GM21619 (cell line): Measurements from ENCODE around the gene PLAAT5.
"Not testable (repeated sequence)": the region's sequence is repeated elsewhere in the genome, so short reads cannot be mapped to it uniquely, and the experiment has no call there.

Source experiments
- ATAC-seq: cut with Tn5 transposase; IDR thresholded peaks from one replicate; pipeline ENCODE4 v1.9.1; 2021; ENCODE audit not compliant: unreplicated experiment

PLAAT5 gene, protein sequence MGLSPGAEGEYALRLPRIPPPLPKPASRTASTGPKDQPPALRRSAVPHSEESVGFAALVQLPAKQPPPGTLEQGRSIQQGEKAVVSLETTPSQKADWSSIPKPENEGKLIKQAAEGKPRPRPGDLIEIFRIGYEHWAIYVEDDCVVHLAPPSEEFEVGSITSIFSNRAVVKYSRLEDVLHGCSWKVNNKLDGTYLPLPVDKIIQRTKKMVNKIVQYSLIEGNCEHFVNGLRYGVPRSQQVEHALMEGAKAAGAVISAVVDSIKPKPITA

GRCh38 chr11:63490551-63491239 lies at the start of gene PLAAT5:
PLAAT5 (minus strand) TSS chr11:63491167; CDS start chr11:63491034, 133 bp downstream.
- no peak for ATAC-seq

DNA sequence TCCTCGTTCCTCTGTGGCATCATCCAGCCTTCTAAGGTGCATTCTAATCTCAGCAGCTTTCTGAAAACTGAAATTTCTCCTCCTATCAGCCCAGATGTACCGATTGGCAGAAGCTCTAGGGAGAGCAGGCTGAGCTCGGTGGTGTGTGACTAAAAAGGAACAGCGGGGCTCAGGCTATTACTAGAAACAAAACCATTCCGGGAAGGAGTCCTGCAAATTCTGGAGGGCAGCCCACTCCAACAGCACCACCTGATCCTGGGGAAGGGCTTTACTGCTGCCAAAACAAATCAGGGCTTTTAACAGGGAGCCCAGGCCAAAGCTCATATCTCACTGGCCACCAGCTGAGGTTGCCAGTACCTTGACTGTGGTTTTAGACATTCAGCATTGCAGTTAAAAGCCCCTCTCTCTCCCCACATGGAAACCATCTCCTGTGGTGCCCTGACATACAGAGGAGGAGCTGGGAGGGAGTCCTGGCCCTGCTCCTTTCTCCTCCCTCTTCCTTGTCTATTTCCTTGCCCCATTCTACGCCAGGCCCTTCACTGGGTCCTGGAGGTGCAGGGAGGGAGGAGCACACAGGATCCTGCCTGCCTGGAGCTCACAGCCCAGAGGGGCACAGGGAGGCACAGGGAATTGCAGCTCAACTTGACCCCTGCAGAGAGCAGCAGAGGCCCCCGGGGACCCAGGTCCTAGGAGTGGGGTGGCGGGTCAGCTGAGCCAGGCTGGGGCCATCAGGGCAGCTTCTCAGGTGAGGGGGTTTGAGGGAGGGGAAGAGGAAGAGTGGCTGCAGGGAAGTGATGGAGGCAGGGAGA lies 46.5 kb upstream of the PLAAT5 start:
- ATAC-seq: no peak

DNA sequence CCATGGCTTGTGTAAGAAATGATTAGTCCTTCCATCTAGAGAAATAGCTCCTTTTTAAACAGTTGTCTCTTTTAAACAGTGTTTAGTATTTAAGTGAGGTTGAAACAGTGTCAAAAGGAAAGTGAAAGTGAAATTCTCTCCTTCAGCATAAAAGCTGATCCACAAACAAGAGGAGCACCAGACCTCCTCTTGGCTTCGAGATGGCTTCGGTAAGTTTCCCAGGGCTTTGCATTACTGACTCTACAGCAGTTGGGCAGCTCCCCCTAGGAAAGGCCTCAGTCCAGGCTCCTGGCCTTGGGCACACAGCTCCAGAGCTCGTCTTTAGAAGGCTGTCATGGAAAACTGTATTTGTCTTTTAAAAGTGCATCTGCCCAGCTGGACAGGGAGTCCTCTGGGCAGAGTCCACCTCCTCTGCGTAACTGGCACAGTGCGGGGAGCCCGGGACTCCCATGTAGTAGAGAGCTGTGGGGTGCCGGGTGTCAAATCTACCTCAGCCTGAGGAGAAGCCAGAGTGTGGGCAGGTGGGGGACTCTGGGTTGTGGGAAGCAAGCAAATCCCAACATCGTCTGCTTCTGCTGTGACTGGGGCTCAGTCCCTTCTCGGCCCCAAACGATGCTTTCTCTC lies 45.8 kb upstream of the PLAAT5 start, which contains the start of gene PLAAT4:
PLAAT4 (plus strand) TSS at position 140 of the 624 bp plus-strand sequence; CDS start at position 201, 61 bp downstream.
- ATAC-seq: no peak

- ATAC-seq: no peak
Observed at GRCh38 chr11:63535734-63536133, 44.8 kb upstream of the PLAAT5 start.

DNA sequence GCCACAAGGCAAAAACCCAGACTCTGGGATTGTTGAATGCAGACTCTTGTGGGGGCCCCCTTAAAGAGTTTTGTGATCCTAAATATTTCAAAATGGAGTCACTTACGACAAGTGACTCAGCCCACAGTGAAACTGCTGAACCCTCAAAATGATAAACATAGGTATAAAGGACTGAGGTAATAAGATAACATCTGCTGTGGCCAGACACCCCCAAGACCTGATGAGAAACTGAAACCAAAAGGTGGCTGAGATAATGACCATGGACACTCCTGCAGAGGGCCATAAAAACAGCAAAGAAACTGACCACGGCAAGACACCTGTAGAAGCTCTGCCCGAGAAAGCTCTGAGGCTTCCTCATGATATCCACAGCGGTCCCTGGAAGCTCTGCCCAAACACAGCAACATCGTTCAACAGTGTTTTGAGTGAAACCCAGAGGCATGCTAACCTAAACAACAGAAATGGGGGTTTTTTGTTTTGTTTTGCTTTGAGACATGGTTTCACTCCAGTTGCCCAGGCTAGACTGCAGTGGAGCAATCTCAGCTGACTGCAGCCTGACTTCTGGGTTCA lies 44.0 kb upstream of the PLAAT5 start:
- ATAC-seq: peak; percentile 39

DNA sequence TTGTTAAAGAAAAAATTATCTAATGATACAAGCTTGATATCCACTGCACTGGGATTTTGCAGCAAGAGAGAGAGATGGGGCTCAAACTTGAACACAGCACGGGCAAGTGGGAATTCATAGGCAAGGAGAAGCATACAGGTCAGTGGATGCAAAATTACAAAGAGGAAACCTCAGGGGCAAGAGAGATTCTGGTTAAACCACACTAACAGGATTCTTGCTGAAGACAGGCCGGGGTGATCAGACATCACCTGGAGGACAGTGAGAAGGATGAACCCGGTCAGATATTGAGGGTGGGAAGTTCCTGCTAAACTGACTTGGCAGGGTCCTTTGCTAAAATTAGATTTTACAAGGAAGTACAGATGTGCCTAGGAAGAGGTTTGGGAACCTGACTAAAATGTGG lies 43.1 kb upstream of the PLAAT5 start:
- no peak for ATAC-seq

DNA sequence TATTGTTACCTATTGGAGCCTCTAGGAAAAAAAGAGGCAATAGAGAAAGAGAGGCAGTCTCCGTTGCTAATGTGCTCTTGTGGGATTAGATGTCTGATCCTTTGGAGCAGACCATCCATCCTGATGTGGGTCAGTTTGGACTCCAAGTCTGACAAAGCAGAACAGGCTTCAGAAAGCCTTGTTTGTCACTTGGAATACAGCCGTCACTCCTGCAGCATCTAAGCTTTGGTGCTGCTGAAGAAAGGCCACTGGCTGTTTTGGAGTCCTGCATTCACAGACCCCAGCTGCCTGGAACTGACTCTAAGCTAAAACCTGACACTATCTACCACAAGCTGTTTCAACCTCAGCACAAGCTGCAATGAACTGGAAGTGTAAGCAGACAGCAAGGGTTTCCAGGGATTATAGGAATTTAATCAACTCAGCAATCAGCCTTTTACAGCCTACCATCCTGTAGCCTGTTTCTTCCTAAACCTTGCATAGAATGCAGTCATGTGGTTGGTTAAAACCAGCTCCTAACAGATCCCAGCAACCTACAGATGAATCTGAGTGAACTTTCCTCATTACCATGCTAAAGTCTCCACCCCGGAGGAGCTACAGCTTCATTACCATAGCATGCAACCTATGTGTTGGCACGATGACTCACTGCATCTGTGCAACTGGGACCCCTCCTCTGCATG lies 42.0 kb upstream of the PLAAT5 start:
- ATAC-seq: no peak

DNA sequence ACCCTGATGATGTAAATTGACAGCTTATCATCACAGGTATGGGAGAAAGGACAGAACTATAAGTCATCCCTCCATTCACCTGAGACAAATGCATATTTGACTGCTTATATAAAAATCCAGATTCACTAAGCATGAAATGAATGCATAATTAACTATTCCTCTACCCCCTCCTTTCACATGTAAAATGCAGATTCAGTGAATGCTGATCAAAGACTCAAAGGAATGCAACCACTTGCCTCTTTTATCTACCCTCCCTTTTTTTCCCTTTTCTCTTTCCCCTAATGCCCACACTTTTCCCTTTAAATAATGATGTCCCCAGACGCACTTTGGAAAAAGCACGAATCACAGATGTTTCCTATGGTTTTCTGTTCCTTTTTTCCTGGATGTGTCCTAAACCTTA lies 41.1 kb upstream of the PLAAT5 start:
- ATAC-seq: no peak

DNA sequence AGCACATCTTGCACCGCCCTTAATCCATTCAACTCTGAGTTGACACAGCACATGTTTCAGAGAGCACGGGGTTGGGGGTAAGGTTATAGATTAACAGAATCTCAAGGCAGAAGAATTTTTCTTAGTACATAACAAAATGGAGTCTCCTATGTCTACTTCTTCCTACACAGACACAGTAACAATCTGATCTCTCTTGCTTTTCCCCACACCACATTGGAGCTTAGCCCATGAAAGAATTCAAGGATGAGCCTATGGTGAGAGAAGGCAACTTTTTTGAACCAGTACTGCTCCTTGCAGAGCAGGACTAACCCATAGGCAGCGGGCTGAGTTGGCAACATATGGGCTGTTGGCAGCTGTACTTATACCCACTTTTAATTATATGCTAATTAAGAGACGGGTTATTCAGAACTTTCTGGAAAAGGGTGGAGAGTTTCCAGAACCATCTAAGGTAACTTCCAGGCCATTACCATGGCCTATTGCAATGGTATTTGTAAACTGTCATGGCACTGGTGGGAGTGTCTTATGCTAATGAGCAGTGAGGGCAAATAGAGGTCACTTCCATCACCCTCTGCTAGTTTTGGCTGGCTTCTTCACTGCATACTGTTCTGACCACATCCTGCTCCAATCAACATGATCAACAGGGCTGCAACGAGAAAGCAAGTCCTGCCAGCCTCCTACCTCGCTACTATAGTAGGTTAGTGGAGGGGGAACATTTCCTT lies 40.3 kb upstream of the PLAAT5 start:
- ATAC-seq: peak; percentile 83

GRCh38 chr11:63530021-63530420 lies 39.1 kb upstream of the PLAAT5 start:
- ATAC-seq: no peak

GRCh38 chr11:63529373-63529772 lies 38.4 kb upstream of the PLAAT5 start:
- not testable (repeated sequence) for ATAC-seq

DNA sequence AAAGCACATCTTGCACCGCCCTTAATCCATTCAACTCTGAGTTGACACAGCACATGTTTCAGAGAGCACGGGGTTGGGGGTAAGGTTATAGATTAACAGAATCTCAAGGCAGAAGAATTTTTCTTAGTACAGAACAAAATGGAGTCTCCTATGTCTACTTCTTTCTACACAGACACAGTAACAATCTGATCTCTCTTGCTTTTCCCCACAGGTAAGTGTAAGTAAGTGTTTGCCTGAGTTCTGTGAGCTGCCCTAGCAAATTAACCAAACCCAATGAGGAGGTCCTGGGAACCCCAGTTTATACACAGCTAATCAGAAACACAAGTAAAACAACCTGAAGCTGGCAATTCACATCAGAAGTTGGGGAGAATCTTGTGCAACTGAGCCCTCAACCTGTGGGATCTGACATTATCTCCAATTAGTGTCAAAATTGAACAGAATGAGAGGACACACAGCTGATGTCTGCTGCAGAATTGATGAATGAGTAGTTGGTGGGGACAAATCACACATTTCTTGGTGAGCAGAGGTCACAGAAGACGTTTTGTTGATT lies 37.8 kb upstream of the PLAAT5 start:
- not testable (repeated sequence) for ATAC-seq

- ATAC-seq: not testable (repeated sequence)
Observed at GRCh38 chr11:63528156-63528555, 37.2 kb upstream of the PLAAT5 start.

GRCh38 chr11:63527667-63528066 lies 36.7 kb upstream of the PLAAT5 start:
- no peak for ATAC-seq

DNA sequence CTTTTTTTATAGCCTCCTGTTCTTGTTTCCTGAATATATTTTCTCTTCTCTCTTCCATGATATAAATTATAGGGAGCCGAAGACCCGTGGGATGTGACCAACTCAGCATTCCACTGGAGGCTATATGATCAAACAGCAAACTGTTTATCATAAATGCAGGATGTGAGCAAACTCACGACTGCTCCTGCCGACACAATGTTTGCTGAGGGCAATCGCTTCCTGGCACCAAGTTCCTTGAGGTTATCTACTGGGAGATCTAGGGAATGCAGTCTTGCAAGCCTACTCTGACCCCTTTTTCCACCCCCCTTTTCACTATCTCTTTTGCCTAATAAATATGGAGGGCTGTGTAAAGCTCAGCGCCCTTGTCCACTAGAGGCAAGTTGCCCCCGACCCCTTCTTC lies 32.2 kb upstream of the PLAAT5 start:
- no peak for ATAC-seq

DNA sequence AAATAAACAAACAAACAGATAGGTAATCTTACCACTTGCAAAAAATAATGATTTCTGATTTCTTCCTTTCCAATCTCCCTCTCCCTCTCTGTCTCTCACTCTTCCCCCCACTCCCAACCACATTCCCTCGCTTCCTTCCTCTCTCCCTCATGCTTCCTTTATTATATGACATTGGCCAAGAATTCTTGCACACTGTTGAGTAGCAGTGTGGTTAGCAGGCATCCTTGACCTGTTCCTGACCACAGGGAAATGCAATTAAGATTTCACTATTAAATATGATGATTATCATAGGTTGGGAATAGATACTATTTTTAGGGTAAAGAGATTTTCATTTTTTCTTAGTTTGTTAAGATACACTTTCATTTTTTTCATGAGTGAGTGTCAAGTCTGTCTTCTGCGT lies 30.9 kb upstream of the PLAAT5 start:
- ATAC-seq: no peak

- no peak for ATAC-seq
Observed at GRCh38 chr11:63520606-63521170, 29.7 kb upstream of the PLAAT5 start.

DNA sequence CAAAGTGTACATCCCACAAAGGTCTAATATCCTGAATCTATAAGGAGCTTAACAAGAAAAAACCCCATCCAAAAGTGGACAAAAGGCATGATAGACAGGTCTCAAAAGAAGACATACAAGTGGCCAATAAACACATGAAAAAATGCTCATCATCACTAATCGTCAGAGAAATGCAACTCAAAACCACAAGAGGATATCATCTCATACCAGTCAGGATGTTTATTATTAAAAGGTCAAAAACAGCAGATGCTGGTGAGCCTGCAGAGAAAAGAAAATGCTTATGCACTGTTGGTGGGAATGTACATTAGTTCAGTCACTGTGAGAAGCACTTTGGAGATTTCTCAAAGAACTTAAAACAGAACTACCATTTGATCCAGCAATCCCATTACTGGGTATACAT lies 27.6 kb upstream of the PLAAT5 start:
- no peak for ATAC-seq

DNA sequence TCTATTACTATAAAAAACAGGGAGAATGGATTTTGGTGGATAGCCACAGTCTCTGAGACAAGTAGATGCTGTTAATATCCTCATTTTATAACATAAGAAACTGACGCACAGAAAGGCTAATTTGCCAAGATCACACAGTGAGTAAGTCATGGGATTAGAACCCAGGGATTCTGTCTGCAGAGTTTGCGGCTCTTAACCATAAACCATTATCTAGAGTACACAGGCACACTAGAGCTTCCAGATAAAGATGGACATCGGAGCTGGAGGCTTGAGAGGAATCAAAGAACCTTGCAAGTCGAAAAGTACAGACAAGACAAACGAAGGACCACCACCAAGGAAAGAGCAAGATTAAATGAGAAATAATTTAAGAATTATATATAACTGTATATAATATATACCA lies 26.2 kb upstream of the PLAAT5 start:
- ATAC-seq: no peak
